IMR-90 (cell line): ENCODE data around the gene SLC6A3. TPM values are rescaled to one million over a fixed set of nuclear protein-coding genes. Genes with fewer than 3 reads are reported as not detected.

ENCODE experiments used
- ATAC-seq: fragments of 200-7000 bp; cut with Tn5 transposase; 2 replicates; pipeline ENCODE4 v1.9.1; 2020; ENCODE audit warnings: low read depth, mild to moderate bottlenecking, moderate library complexity
- BruUV-seq: library from RNA; stranded (reverse); fragments of 400-500 nt; replicated peaks from 2 replicates; lab custom pipeline; 2021; lab: Mats Ljungman, UMichigan
- CTCF ChIA-PET: fragments of 300-600 bp; formaldehyde crosslinking; extraction: SDS; loops from one replicate; lab custom pipeline; 2021; ENCODE audit warnings: antibody characterized with exemption; lab: Yijun Ruan, JAX
- POLR2A ChIA-PET: fragments of 300-600 bp; sonication (Branson Sonifier 250); formaldehyde crosslinking; loops from one replicate; lab custom pipeline; 2022; ENCODE audit warnings: antibody characterized with exemption; ENCODE audit not compliant: unreplicated experiment; lab: Charles Lee
- DNase-seq: peaks from one replicate; pipeline ENCODE4 v3.0.0; 2013
- H2AFZ ChIP-seq: replicated peaks from 2 replicates; pipeline ENCODE3; 2013; ENCODE audit warnings: low read length, mild to moderate bottlenecking; ENCODE audit not compliant: poor library complexity
- H2AK5ac ChIP-seq: 2 replicates; pipeline ENCODE4 v1.6.1; 2013; ENCODE audit warnings: low read depth, low read length, inconsistent platforms
- H2AK9ac ChIP-seq: replicated peaks from 2 replicates; pipeline ENCODE3; 2013; ENCODE audit warnings: mild to moderate bottlenecking, low read depth, low read length, moderate library complexity; ENCODE audit not compliant: poor library complexity
- H2BK120ac ChIP-seq: 2 replicates; pipeline ENCODE4 v1.6.1; 2013; ENCODE audit warnings: low read depth, low read length, inconsistent platforms
- H2BK15ac ChIP-seq: 3 replicates; pipeline ENCODE4 v1.6.1; 2013; ENCODE audit warnings: low read depth, low read length, inconsistent platforms
- H2BK20ac ChIP-seq: 2 replicates; pipeline ENCODE4 v1.6.1; 2013; ENCODE audit warnings: low read depth, mild to moderate bottlenecking, inconsistent platforms, low read length, moderate library complexity
- H2BK5ac ChIP-seq: 2 replicates; pipeline ENCODE4 v1.6.1; 2013; ENCODE audit warnings: mild to moderate bottlenecking, low read depth, low read length, inconsistent platforms; ENCODE audit not compliant: poor library complexity, severe bottlenecking
- H3K14ac ChIP-seq: replicated peaks from 2 replicates; pipeline ENCODE4 v1.6.1; 2013; ENCODE audit warnings: low read depth, low read length, inconsistent platforms
- H3K18ac ChIP-seq: 2 replicates; pipeline ENCODE4 v1.6.1; 2013; ENCODE audit warnings: low read depth, low read length, control low read depth
- H3K23ac ChIP-seq: 2 replicates; pipeline ENCODE4 v1.6.1; 2013; ENCODE audit warnings: low read depth, low read length, inconsistent platforms
- H3K27ac ChIP-seq: 2 replicates; pipeline ENCODE4 v1.5.1; 2013; ENCODE audit warnings: mild to moderate bottlenecking, control low read depth, low read length; ENCODE audit not compliant: insufficient read depth
- H3K27me3 ChIP-seq: 2 replicates; pipeline ENCODE4 v1.6.1; 2013; ENCODE audit warnings: low read length; ENCODE audit not compliant: control insufficient read depth, insufficient read depth
- H3K36me3 ChIP-seq: 2 replicates; pipeline ENCODE4 v1.6.1; 2013; ENCODE audit warnings: low read length, mixed read lengths; ENCODE audit not compliant: control insufficient read depth, insufficient read depth
- H3K4ac ChIP-seq: 2 replicates; pipeline ENCODE4 v1.6.1; 2013; ENCODE audit warnings: low read depth, low read length, inconsistent platforms
- H3K4me1 ChIP-seq: 2 replicates; pipeline ENCODE4 v1.6.1; 2013; ENCODE audit warnings: low read length, mixed read lengths; ENCODE audit not compliant: control insufficient read depth, insufficient read depth
- H3K4me2 ChIP-seq: 2 replicates; pipeline ENCODE4 v1.6.1; 2013; ENCODE audit warnings: low read depth, mild to moderate bottlenecking, control low read depth, low read length, moderate library complexity
- H3K4me3 ChIP-seq: 2 replicates; pipeline ENCODE4 v1.5.1; 2013; ENCODE audit warnings: low read depth, mild to moderate bottlenecking, control low read depth, low read length, moderate library complexity; ENCODE audit not compliant: insufficient read depth
- H3K56ac ChIP-seq: 2 replicates; pipeline ENCODE4 v1.6.1; 2013; ENCODE audit warnings: low read length, inconsistent platforms; ENCODE audit not compliant: insufficient read depth; ENCODE audit errors: extremely low read depth
- H3K79me1 ChIP-seq, 2 experiments: 2 replicates each; pipeline ENCODE4 v1.6.1; 2013; ENCODE audit warnings: low read length in 2 of 2, inconsistent platforms in 1 of 2, low read depth in 1 of 2
- H3K9ac ChIP-seq: 2 replicates; pipeline ENCODE4 v1.6.1; 2013; ENCODE audit warnings: low read depth, low read length, control low read depth
- H3K9me1 ChIP-seq: 2 replicates; pipeline ENCODE4 v1.6.1; 2013; ENCODE audit warnings: low read length, inconsistent platforms; ENCODE audit not compliant: insufficient read depth
- H3K9me3 ChIP-seq: 2 replicates; pipeline ENCODE4 v1.6.1; 2013; ENCODE audit warnings: low read length; ENCODE audit not compliant: control insufficient read depth, insufficient read depth
- H4K20me1 ChIP-seq: 2 replicates; pipeline ENCODE4 v1.6.1; 2013; ENCODE audit warnings: low read length, inconsistent platforms; ENCODE audit not compliant: insufficient read depth
- H4K5ac ChIP-seq: 2 replicates; pipeline ENCODE4 v1.6.1; 2013; ENCODE audit warnings: mild to moderate bottlenecking, low read depth, low read length, control low read depth
- H4K8ac ChIP-seq, 2 experiments: 2 replicates each; pipeline ENCODE4 v1.6.1; 2013; ENCODE audit warnings: low read depth in 2 of 2, low read length in 2 of 2, control low read depth in 1 of 2, inconsistent platforms in 1 of 2
- H4K91ac ChIP-seq: 2 replicates; pipeline ENCODE4 v1.6.1; 2013; ENCODE audit warnings: low read depth, low read length, inconsistent platforms; ENCODE audit not compliant: insufficient read depth
- BHLHE40 ChIP-seq: fragments of 150-350 bp; IDR thresholded peaks from 2 replicates; pipeline ENCODE4 v1.6.1; 2016; ENCODE audit warnings: mild to moderate bottlenecking, low read depth, low read length
- CHD1 ChIP-seq: IDR thresholded peaks from 2 replicates; pipeline ENCODE4 v1.6.1; 2012; ENCODE audit warnings: low read depth, low read length, improper control_type of control experiment
- CTCF ChIP-seq: conservative IDR thresholded peaks from 2 replicates; pipeline ENCODE4 v1.5.1; 2012; ENCODE audit warnings: mild to moderate bottlenecking, low read depth, low read length, improper control_type of control experiment
- ELK1 ChIP-seq: fragments of 150-350 bp; IDR thresholded peaks from 2 replicates; pipeline ENCODE4 v1.6.1; 2016; ENCODE audit warnings: low read depth, mild to moderate bottlenecking, low read length, moderate library complexity, borderline replicate concordance
- MAFK ChIP-seq: IDR thresholded peaks from 2 replicates; pipeline ENCODE4 v1.6.1; 2012; ENCODE audit warnings: low read depth, low read length, improper control_type of control experiment
- MAZ ChIP-seq: IDR thresholded peaks from 2 replicates; pipeline ENCODE4 v1.6.1; 2012; ENCODE audit warnings: low read depth, mild to moderate bottlenecking, low read length, improper control_type of control experiment, moderate library complexity, borderline replicate concordance
- MXI1 ChIP-seq: IDR thresholded peaks from 2 replicates; pipeline ENCODE4 v1.6.1; 2012; ENCODE audit warnings: low read depth, mild to moderate bottlenecking, low read length, moderate library complexity, borderline replicate concordance
- NFE2L2 ChIP-seq: fragments of 150-350 bp; IDR thresholded peaks from 2 replicates; pipeline ENCODE4 v1.6.1; 2016; ENCODE audit warnings: low read depth, mild to moderate bottlenecking, low read length
- POLR2A ChIP-seq: IDR thresholded peaks from 2 replicates; pipeline ENCODE4 v1.6.1; 2012; ENCODE audit warnings: mild to moderate bottlenecking, low read depth, low read length
- RAD21 ChIP-seq: IDR thresholded peaks from 2 replicates; pipeline ENCODE4 v1.6.1; 2012; ENCODE audit warnings: low read length, improper control_type of control experiment
- RFX5 ChIP-seq: IDR thresholded peaks from 2 replicates; pipeline ENCODE4 v1.8.0; 2012; ENCODE audit warnings: low read depth, mild to moderate bottlenecking, low read length, moderate library complexity
- SMC3 ChIP-seq: fragments of 150-350 bp; IDR thresholded peaks from 2 replicates; pipeline ENCODE4 v1.6.1; 2016; ENCODE audit warnings: low read depth, mild to moderate bottlenecking, antibody characterized with exemption, low read length, moderate library complexity
- WGBS, 2 experiments: methylation state at CpG; one replicate each; pipeline versions ENCODE4 v1.1.5 to v1.1.7; 2013; ENCODE audit warnings: missing lambda C conversion rate in 2 of 2; ENCODE audit not compliant: insufficient read length in 1 of 2; ENCODE audit errors: extremely low coverage in 2 of 2; 5-methylcytosine and 5-hydroxymethylcytosine counted together
- dilution Hi-C: fragments of 300-500 bp; cut with HindIII; formaldehyde crosslinking; loops from one replicate; pipeline ENCODE4 v1.14.3; 2018; ENCODE audit warnings: low sequenced_read_pairs; ENCODE audit not compliant: unreplicated experiment
- in situ Hi-C: fragments of 300-500 bp; cut with MboI; formaldehyde crosslinking; loops from 3 replicates; pipeline ENCODE4 v1.14.3; 2019; ENCODE audit warnings: low sequenced_read_pairs, inconsistent platforms, mixed read lengths
- intact Hi-C: fragments of 100-400 bp; cut with micrococcal nuclease; formaldehyde crosslinking; loops from 2 replicates; pipeline ENCODE4 v1.10.0; 2022
- polyA plus RNA-seq, 3 experiments: library from polyadenylated mRNA; depleted of rRNA; stranded (reverse); fragments of >200 nt; gene quantifications; 2 replicates each; pipeline ENCODE4 v1.2.3, GENCODE V29; 2012; ENCODE audit warnings: low replicate concordance in 1 of 3
- total RNA-seq: library from RNA; depleted of rRNA; stranded (reverse); fragments of >200 nt; gene quantifications from 2 replicates; pipeline ENCODE4 v1.2.3, GENCODE V29; 2012

SLC6A3 gene
- total and polyA plus RNA-seq, 2 of the 4 experiments (the other 2 are of a cell fraction) = not detected

- TF ChIP-seq RFX5 = no peak
Observed at GRCh38 chr5:1357946-1358725, 87.1 kb downstream of the SLC6A3 start (continued).

GRCh38 chr5:1356873-1357787, 88.1 kb downstream of the SLC6A3 start:
- no peak overlapping the region for H2AK9ac ChIP-seq
- no peak overlapping the region for H2AK5ac ChIP-seq
- no peak overlapping the region for H2BK5ac ChIP-seq
- no TSS peak for BruUV-seq
- no peaks in the 10 kb centered on the region for H3K9me3 ChIP-seq
- H2BK120ac ChIP-seq = no peak overlapping the region
- H3K27ac ChIP-seq = no peak overlapping the region
- H3K36me3 ChIP-seq = no peaks in the 10 kb centered on the region
- DNase-seq (no peak), ATAC-seq (no peak)
- ChIA-PET POLR2A (no interaction called here), CTCF (interaction anchor here (1.5 kb wide), 1 partner anchor 288 kb away, joined by 4 read pairs; no protein-coding TSS in a partner anchor)
- H3K18ac ChIP-seq = no peak overlapping the region
- H3K27me3 ChIP-seq = peaks cover 44% of the 10 kb centered on the region
- H3K9me1 ChIP-seq = no peaks in the 10 kb centered on the region
- H3K4me1 ChIP-seq = no peaks in the 10 kb centered on the region
- no peak overlapping the region for H3K4ac ChIP-seq
- H4K8ac ChIP-seq = no peak overlapping the region
- H2BK15ac ChIP-seq = no peak overlapping the region
- no peak overlapping the region for H3K4me2 ChIP-seq
- no peak overlapping the region for H3K9ac ChIP-seq
- no peak overlapping the region for H3K4me3 ChIP-seq
- no peak overlapping the region for H4K5ac ChIP-seq
- H3K79me1 ChIP-seq = no peaks in the 10 kb centered on the region
- in situ Hi-C loops = loop anchor here (25.0 kb wide), 1 partner anchor 280 kb away; no protein-coding TSS in a partner anchor
- H3K14ac ChIP-seq = no peak overlapping the region
- no peaks in the 10 kb centered on the region for H4K20me1 ChIP-seq
- no peak overlapping the region for H3K56ac ChIP-seq
- H2AFZ ChIP-seq = no peak overlapping the region
- H2BK20ac ChIP-seq = no peak overlapping the region
- H3K23ac ChIP-seq = no peak overlapping the region
- intact Hi-C loops = no loop called here
- no peak overlapping the region for H4K91ac ChIP-seq
- WGBS, 2 experiments = 64% methylated on average over 16 of the region's 28 CpGs; no CpG with 5 or more reads in 1 of the 2 experiments
- dilution Hi-C loops = no loop called here
- TF ChIP-seq MAFK (no peak), RAD21 (no peak), MXI1 (no peak), RFX5 (no peak), MAZ (no peak), BHLHE40 (no peak), POLR2A (no peak), ELK1 (no peak), CTCF (no peak), NFE2L2 (no peak), CHD1 (no peak), SMC3 (no peak)
